Thyroid gland (tissue), 4 donors: ENCODE data around the gene YJEFN3.

ENCODE experiments used
- POLR2A ChIP-seq, 2 donors: fragments of 450-650 bp; IDR thresholded peaks; one replicate each; pipeline ENCODE4 v1.6.1; 2017; ENCODE audit warnings: antibody characterized with exemption in 2 of 2, mild to moderate bottlenecking in 2 of 2, moderate library complexity in 1 of 2
- TF ChIP-seq, protein P1 (sequence below), 6 experiments: fragments of 200-600 bp in 3 of 6; fragments of 450-650 bp in 3 of 6; sonication (generic) in 3 of 6; IDR thresholded peaks; one replicate each; pipeline ENCODE4 v1.5.1; 2016 to 2019; ENCODE audit warnings: antibody characterized with exemption in 6 of 6, mild to moderate bottlenecking in 2 of 6, inconsistent platforms in 1 of 6, moderate library complexity in 1 of 6

DNA sequence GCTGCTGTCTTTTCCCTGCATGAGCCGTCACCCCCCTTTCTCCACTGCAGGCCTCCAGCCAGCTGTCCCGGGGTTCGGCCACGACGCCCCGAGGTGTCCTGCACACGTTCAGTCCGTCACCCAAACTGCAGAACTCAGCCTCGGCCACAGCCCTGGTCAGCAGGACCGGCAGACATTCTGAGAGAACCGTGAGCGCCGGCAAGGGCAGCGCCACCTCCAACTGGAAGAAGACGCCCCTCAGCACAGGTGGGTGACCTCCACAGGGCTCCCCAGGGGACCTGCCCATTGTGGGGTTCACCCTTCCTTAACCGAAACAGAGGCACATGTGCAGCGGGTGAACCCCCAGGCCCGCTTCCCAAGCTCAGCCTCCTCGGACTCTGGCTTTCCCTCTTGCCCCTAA lies 26.4 kb upstream of the YJEFN3 start:
- TF ChIP-seq, protein P1, sequence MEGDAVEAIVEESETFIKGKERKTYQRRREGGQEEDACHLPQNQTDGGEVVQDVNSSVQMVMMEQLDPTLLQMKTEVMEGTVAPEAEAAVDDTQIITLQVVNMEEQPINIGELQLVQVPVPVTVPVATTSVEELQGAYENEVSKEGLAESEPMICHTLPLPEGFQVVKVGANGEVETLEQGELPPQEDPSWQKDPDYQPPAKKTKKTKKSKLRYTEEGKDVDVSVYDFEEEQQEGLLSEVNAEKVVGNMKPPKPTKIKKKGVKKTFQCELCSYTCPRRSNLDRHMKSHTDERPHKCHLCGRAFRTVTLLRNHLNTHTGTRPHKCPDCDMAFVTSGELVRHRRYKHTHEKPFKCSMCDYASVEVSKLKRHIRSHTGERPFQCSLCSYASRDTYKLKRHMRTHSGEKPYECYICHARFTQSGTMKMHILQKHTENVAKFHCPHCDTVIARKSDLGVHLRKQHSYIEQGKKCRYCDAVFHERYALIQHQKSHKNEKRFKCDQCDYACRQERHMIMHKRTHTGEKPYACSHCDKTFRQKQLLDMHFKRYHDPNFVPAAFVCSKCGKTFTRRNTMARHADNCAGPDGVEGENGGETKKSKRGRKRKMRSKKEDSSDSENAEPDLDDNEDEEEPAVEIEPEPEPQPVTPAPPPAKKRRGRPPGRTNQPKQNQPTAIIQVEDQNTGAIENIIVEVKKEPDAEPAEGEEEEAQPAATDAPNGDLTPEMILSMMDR (IDR thresholded peaks at IDR 0.05), result no peak
- TF ChIP-seq POLR2A (IDR thresholded peaks at IDR 0.05), result no peak
